ENCODE data around the gene OR2Z1.

GRCh38 chr19:8675066-8675465 lies 46.4 kb upstream of the OR2Z1 start:
- TF ChIP-seq CTCF (IDR thresholded peaks at IDR 0.05; ENCODE audit: insufficient read depth, low read length, poor library complexity, severe bottlenecking) (no peak), EZH2phosphoT487 (conservative IDR thresholded peaks at IDR 0.05; ENCODE audit: low read length) (no peak)

Measured in SU-DHL-6 (cell line).